GM23338 (cell line): ENCODE results near the gene TTLL8. TPM values are rescaled to one million over a fixed set of nuclear protein-coding genes. Genes with fewer than 3 reads are reported as not detected.

Experiments used
- ATAC-seq: fragments of 200-7000 bp; cut with Tn5 transposase; 3 replicates; pipeline ENCODE4 v1.9.1; 2020
- DNase-seq: peaks from one replicate; pipeline ENCODE4 v3.0.0-alpha.2; 2015; ENCODE audit warnings: low spot score
- H2AFZ ChIP-seq: fragments of 200-600 bp; sonication (generic); 2 replicates; pipeline ENCODE4 v1.8.0; 2016; ENCODE audit warnings: antibody characterized with exemption, mild to moderate bottlenecking, moderate library complexity
- H3F3A ChIP-seq: fragments of 200-600 bp; sonication (generic); replicated peaks from 2 replicates; pipeline ENCODE4 v1.8.0; 2017; ENCODE audit warnings: antibody characterized with exemption, mixed run types, low read depth
- H3K27ac ChIP-seq: fragments of 200-600 bp; sonication (generic); 2 replicates; pipeline ENCODE4 v1.6.1; 2016; ENCODE audit warnings: low read depth
- H3K27me3 ChIP-seq: fragments of 200-600 bp; sonication (generic); 2 replicates; pipeline ENCODE4 v1.8.0; 2016; ENCODE audit warnings: mild to moderate bottlenecking, mixed run types, moderate library complexity; ENCODE audit not compliant: insufficient read depth
- H3K36me3 ChIP-seq: fragments of 200-600 bp; sonication (generic); 2 replicates; pipeline ENCODE4 v1.8.0; 2016; ENCODE audit warnings: mild to moderate bottlenecking; ENCODE audit not compliant: insufficient read depth
- H3K4me1 ChIP-seq: fragments of 200-600 bp; sonication (generic); 2 replicates; pipeline ENCODE4 v1.8.0; 2016; ENCODE audit warnings: mild to moderate bottlenecking, moderate library complexity; ENCODE audit not compliant: insufficient read depth
- H3K4me2 ChIP-seq: fragments of 200-600 bp; sonication (generic); 2 replicates; pipeline ENCODE4 v1.7.1; 2017; ENCODE audit warnings: mixed run types
- H3K4me3 ChIP-seq: fragments of 200-600 bp; sonication (generic); 2 replicates; pipeline ENCODE4 v1.6.1; 2016; ENCODE audit warnings: mixed run types
- H3K79me2 ChIP-seq: fragments of 200-600 bp; sonication (generic); replicated peaks from 2 replicates; pipeline ENCODE4 v1.8.0; 2017; ENCODE audit warnings: mild to moderate bottlenecking; ENCODE audit not compliant: insufficient read depth
- H3K9me2 ChIP-seq: fragments of 200-600 bp; sonication (generic); 2 replicates; pipeline ENCODE4 v1.8.0; 2017; ENCODE audit not compliant: insufficient read depth
- H4K20me1 ChIP-seq: fragments of 200-600 bp; sonication (generic); replicated peaks from 2 replicates; pipeline ENCODE4 v1.8.0; 2017; ENCODE audit warnings: mild to moderate bottlenecking; ENCODE audit not compliant: insufficient read depth
- H3K27ac Mint-ChIP-seq: 2 replicates; pipeline ENCODE4 v1.8.0; 2020; ENCODE audit warnings: inconsistent platforms, mild to moderate bottlenecking, moderate library complexity, mixed read lengths
- H3K27me3 Mint-ChIP-seq: 3 replicates; pipeline ENCODE4 v1.8.0; 2022; ENCODE audit warnings: low read depth, mild to moderate bottlenecking, moderate library complexity, mixed read lengths, inconsistent platforms; ENCODE audit not compliant: insufficient read depth, poor library complexity
- H3K36me3 Mint-ChIP-seq: 3 replicates; pipeline ENCODE4 v1.8.0; 2021; ENCODE audit warnings: low read depth, mild to moderate bottlenecking, inconsistent platforms, moderate library complexity, mixed read lengths
- H3K4me1 Mint-ChIP-seq: 3 replicates; pipeline ENCODE4 v1.8.0; 2020; ENCODE audit warnings: mild to moderate bottlenecking, inconsistent platforms, mixed read lengths
- H3K4me3 Mint-ChIP-seq: 3 replicates; pipeline ENCODE4 v1.8.0; 2021; ENCODE audit warnings: moderate library complexity, mild to moderate bottlenecking, inconsistent platforms, mixed read lengths
- H3K9me3 Mint-ChIP-seq: 3 replicates; pipeline ENCODE4 v1.8.0; 2020; ENCODE audit warnings: moderate library complexity, mild to moderate bottlenecking, inconsistent platforms, mixed read lengths
- EZH2 ChIP-seq: fragments of 200-600 bp; sonication (generic); IDR thresholded peaks from one replicate; pipeline ENCODE4 v1.8.0; 2017; ENCODE audit warnings: antibody characterized with exemption, mild to moderate bottlenecking, low read depth; ENCODE audit not compliant: unreplicated experiment
- EZH2phosphoT487 ChIP-seq: fragments of 200-600 bp; sonication (generic); IDR thresholded peaks from one replicate; pipeline ENCODE4 v1.8.1; 2018; ENCODE audit warnings: antibody characterized with exemption; ENCODE audit not compliant: unreplicated experiment
- JUNB ChIP-seq: IDR thresholded peaks from one replicate; pipeline ENCODE4 v1.6.1; 2016; ENCODE audit warnings: antibody characterized with exemption; ENCODE audit not compliant: unreplicated experiment
- POLR2AphosphoS5 ChIP-seq: IDR thresholded peaks from 2 replicates; pipeline ENCODE4 v1.6.1; 2016; ENCODE audit warnings: antibody characterized with exemption, low read depth
- STAT1 ChIP-seq: IDR thresholded peaks from one replicate; pipeline ENCODE4 v1.6.1; 2016; ENCODE audit warnings: antibody characterized with exemption; ENCODE audit not compliant: unreplicated experiment
- ZNF331 ChIP-seq: fragments of 250-450 bp; sonication (Bioruptor Pico); IDR thresholded peaks from 2 replicates; pipeline ENCODE4 v1.5.0; 2020; ENCODE audit warnings: low read depth, mild to moderate bottlenecking, moderate library complexity
- long read RNA-seq: library from polyadenylated mRNA; unstranded; transcript quantifications from one replicate; pipeline ENCODE4 v2.0.0, GENCODE V29; 2020; ENCODE audit not compliant: unreplicated experiment
- polyA plus RNA-seq: library from polyadenylated mRNA; unstranded; fragments of >200 nt; fragmentation: Nextera tagmentation; extraction: Ambion mirVana; gene quantifications from 2 replicates; pipeline ENCODE4 v1.2.1, GENCODE V29; 2016
- total RNA-seq: library from RNA; depleted of rRNA; stranded (reverse); fragments of >200 nt; shearing (Covaris generic); gene quantifications from 2 replicates; pipeline ENCODE4 v1.2.3, GENCODE V29; 2014; rRNA removed
- TF ChIP-seq, protein P1 (sequence below), 2 experiments: fragments of 200-600 bp in 1 of 2; sonication (generic) in 1 of 2; conservative IDR thresholded peaks; 2 replicates each; pipeline versions ENCODE4 v1.5.1 to v1.6.1; 2016 to 2017; ENCODE audit warnings: antibody characterized with exemption in 2 of 2, low read depth in 2 of 2, mild to moderate bottlenecking in 2 of 2, moderate library complexity in 1 of 2

The TTLL8 gene
- total RNA-seq (not detected in 2 replicates), polyA plus RNA-seq (not detected in 2 replicates)
- long read RNA-seq = 0 reads

GRCh38 chr22:50058061-50058905 lies at the start of gene TTLL8:
Gene TTLL8, minus strand, starts transcription at chr22:50058298.
- Histone ChIP-seq H4K20me1 (no peaks in the 10 kb centered on the region), H3K4me3 (peak within 1 kb of the TSS; percentile 69), H2AFZ (peak within 1 kb of the TSS; percentile 87), H3K9me2 (no peaks in the 10 kb centered on the region), H3F3A (0 out of 2 replicates have a peak, but pooled peaks cover 3% of the 10 kb centered on the region), H3K4me1 (peaks cover 5% of the 10 kb centered on the region), H3K4me2 (peak within 1 kb of the TSS; percentile 89), H3K27ac (no peak within 1 kb of the TSS), H3K79me2 (no peaks in the 10 kb centered on the region), H3K27me3 (peaks cover 17% of the 10 kb centered on the region), H3K36me3 (no peaks in the 10 kb centered on the region)
- Mint-ChIP-seq H3K4me3 (peak within 1 kb of the TSS; percentile 75), H3K27me3 (peaks cover 17% of the 10 kb centered on the region), H3K27ac (no peak within 1 kb of the TSS), H3K36me3 (no peaks in the 10 kb centered on the region), H3K9me3 (no peaks in the 10 kb centered on the region; the same call in 2 of the 3 replicates), H3K4me1 (peaks cover 11% of the 10 kb centered on the region)
- TF ChIP-seq JUNB = no peak
- no peak for TF ChIP-seq EZH2phosphoT487
- no peak for TF ChIP-seq POLR2AphosphoS5
- no peak for TF ChIP-seq ZNF331
- TF ChIP-seq STAT1 = no peak
- peak; percentile 3 for TF ChIP-seq EZH2
- ATAC-seq = peak; percentile 49
- peak; percentile 28 for DNase-seq

- peaks cover 7% of the 10 kb centered on the region for H3K4me1 Mint-ChIP-seq
- no peaks in the 10 kb centered on the region for H3K36me3 Mint-ChIP-seq
- Histone ChIP-seq H4K20me1 (no peaks in the 10 kb centered on the region), H3K27ac (no peak overlapping the region), H3K4me3 (no peak overlapping the region), H3K4me1 (no peaks in the 10 kb centered on the region), H3K27me3 (no peaks in the 10 kb centered on the region), H3K79me2 (no peaks in the 10 kb centered on the region), H3K36me3 (no peaks in the 10 kb centered on the region), H3F3A (no peaks in the 10 kb centered on the region), H3K9me2 (no peaks in the 10 kb centered on the region), H3K4me2 (no peak overlapping the region), H2AFZ (no peak overlapping the region)
- H3K27me3 Mint-ChIP-seq = peaks cover 10% of the 10 kb centered on the region
- TF ChIP-seq, protein P1, sequence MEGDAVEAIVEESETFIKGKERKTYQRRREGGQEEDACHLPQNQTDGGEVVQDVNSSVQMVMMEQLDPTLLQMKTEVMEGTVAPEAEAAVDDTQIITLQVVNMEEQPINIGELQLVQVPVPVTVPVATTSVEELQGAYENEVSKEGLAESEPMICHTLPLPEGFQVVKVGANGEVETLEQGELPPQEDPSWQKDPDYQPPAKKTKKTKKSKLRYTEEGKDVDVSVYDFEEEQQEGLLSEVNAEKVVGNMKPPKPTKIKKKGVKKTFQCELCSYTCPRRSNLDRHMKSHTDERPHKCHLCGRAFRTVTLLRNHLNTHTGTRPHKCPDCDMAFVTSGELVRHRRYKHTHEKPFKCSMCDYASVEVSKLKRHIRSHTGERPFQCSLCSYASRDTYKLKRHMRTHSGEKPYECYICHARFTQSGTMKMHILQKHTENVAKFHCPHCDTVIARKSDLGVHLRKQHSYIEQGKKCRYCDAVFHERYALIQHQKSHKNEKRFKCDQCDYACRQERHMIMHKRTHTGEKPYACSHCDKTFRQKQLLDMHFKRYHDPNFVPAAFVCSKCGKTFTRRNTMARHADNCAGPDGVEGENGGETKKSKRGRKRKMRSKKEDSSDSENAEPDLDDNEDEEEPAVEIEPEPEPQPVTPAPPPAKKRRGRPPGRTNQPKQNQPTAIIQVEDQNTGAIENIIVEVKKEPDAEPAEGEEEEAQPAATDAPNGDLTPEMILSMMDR (conservative IDR thresholded peaks at IDR 0.05; ENCODE audit: low read depth in 2 of 2) = no peak
- DNase-seq (no peak), ATAC-seq (no peak)
- H3K27ac Mint-ChIP-seq = no peak overlapping the region
- H3K4me3 Mint-ChIP-seq = no peak overlapping the region
- H3K9me3 Mint-ChIP-seq = no peaks in the 10 kb centered on the region; the same call in 2 of the 3 replicates
Measured at GRCh38 chr22:50107529-50107928, 49.4 kb upstream of the TTLL8 start.
